Diencephalon (tissue), 1 donor: ENCODE data around the gene NAGS. TPM values are rescaled to one million over a fixed set of nuclear protein-coding genes. Genes with fewer than 3 reads are reported as not detected.

Experiments used
- small RNA-seq: library from RNA; depleted of rRNA; stranded (forward); fragments of <200 nt; gene quantifications from one replicate; pipeline ENCODE3, GENCODE V24; 2014
- total RNA-seq: library from RNA; depleted of rRNA; stranded (reverse); fragments of >200 nt; gene quantifications from one replicate; pipeline ENCODE4 v1.2.3, GENCODE V29; 2014

Gene NAGS
- 4.8 TPM for total RNA-seq

GRCh38 chr17:44004077-44004760 lies at the start of gene NAGS:
TSS of gene NAGS (plus strand) at chr17:44004622. CDS start at chr17:44004664, 42 bp downstream.

DNA sequence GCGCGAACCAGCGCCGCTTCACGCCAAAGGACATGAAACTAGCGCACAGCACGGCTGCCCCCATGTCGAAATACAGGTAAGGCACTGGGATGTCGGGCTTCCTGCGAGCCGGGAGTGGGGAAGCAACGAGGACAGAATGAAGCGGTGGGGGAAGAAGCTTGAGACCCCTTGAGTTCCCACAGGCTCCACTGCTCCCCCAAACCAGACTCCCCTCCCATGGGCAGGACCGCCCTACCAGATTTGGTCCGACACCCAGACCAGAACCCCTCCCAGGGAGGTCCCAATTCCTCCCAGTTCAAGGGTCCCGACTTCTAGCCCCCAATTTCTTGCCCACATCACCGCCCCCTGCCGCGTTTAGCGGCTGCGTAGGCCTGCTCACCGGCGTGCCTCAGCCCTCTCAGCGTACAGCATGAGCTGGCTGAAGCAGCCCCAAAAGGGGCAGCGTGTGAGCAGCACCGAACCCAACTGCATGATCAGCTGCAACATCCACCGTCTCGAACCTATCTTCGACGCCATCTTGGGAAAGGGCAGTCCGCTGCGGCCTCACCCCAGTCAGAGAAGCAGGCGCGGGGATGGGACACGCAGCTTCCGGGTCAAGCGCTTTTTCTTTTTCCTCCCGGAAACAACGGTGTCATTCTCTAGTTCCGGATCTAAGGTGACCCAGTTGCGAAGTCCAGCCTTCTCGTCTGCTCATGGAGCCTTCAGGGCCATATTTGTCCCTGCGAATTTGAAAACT lies 10.2 kb downstream of the NAGS start, which contains the start of gene TMEM101:
Gene TMEM101, minus strand, starts transcription at position 527 of the 736 bp plus-strand sequence. Its CDS starts 11 bp downstream, at position 516.

Small RNAs within 50 kb of the gene (small RNA-seq; reads per million reads assigned to genes)
- not detected for gene RF00012

Other genes starting within 250 kb of the NAGS start
- 0.23 TPM for gene SOST, start 245.8 kb upstream of the NAGS start, total RNA-seq
- 42.2 TPM for gene DUSP3, start 225.6 kb upstream of the NAGS start, total RNA-seq
- gene CFAP97D1, start 224.2 kb upstream of the NAGS start, total RNA-seq, result not detected
- gene MPP3, start 171.5 kb upstream of the NAGS start, total RNA-seq, result 29.8 TPM
- gene CD300LG, start 157.4 kb upstream of the NAGS start, total RNA-seq, result not detected
- 35.8 TPM for gene MPP2, start 97.1 kb upstream of the NAGS start, total RNA-seq
- not detected for gene PPY, start 62.1 kb upstream of the NAGS start, total RNA-seq
- gene PYY, start 50.7 kb upstream of the NAGS start, total RNA-seq, result not detected
- 28.8 TPM for gene TMEM101, start 10.3 kb downstream of the NAGS start, total RNA-seq
- gene LSM12, start 62.0 kb downstream of the NAGS start, total RNA-seq, result 36.7 TPM
- gene G6PC3, start 66.1 kb downstream of the NAGS start, total RNA-seq, result 24.7 TPM
- gene HDAC5, start 119.0 kb downstream of the NAGS start, total RNA-seq, result 82.4 TPM
- gene HROB, start 137.3 kb downstream of the NAGS start, total RNA-seq, result 1.8 TPM
- gene ASB16, start 166.1 kb downstream of the NAGS start, total RNA-seq, result not detected
- 32.1 TPM for gene TMUB2, start 182.3 kb downstream of the NAGS start, total RNA-seq
- gene ATXN7L3, start 195.3 kb downstream of the NAGS start, total RNA-seq, result 80.3 TPM
- 72.7 TPM for gene UBTF, start 215.1 kb downstream of the NAGS start, total RNA-seq